ENCODE measurements around the gene TFF1.

The TFF1 gene

GRCh38 chr21:42361286-42361685, 5.0 kb downstream of the TFF1 start:
- no peak for DNase-seq (ENCODE audit: low spot score)

DNA sequence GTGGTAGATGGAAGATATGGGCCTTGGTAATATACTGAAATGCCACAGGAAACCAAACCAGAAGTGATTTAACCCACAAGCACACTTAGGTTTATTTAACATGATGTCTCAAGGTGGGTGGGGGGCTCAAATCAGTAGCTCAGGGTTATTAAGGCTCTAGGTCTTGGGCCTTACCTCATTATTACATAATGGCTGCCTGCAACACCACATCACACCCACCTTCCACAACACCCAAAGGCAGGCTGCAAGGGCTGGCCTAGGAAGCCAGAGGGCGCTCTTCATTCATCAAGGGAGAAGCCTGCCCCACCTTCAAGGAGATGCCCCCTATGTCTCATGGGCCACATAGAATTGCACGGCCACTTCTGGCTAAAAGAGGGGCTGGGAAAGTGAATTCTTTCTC, 6.0 kb downstream of the TFF1 start:
- no peak for DNase-seq (ENCODE audit: low spot score)

GRCh38 chr21:42358937-42359336, 7.4 kb downstream of the TFF1 start:
- no peak for DNase-seq (ENCODE audit: low spot score)

DNA sequence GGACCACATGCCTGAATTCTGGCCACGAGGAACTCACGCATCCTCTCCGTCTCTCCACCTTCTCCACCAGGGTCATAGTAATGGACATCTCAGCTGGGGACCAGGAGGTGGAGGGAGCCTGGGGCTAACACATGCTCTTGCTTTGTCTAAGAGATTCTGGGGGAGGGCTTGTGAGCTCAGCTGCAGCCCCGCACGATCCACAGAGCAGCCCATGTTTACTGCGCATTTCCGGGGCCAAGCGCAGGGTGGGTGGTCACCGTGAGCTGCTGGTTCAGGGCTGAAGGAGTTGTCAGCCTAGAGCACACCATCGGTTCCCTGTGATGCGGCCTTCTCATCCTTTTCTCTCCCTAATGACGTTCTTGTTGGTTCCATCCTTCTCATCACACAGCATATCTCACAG, 8.1 kb downstream of the TFF1 start:
- no peak for DNase-seq (ENCODE audit: low spot score)

DNA sequence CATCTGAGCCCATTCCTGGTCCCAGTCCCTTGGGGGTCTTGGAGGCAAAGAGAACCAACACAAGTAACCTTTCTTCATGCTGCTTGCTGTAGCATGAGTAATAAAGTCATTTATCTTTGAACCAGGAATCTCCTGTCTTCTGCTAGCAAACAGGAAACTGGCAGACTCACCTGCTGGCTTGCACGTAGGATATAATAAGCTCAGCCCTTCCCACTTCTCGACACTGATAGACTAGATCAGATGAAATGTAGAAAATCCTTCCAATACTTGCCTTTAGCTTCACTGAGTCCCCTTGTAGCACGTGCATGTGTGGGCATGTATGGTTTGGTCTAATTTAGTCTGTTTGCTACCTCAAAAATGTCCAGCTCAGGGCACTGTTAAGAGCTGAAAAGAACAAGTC, 9.0 kb downstream of the TFF1 start:
- no peak for DNase-seq (ENCODE audit: low spot score)

GRCh38 chr21:42356650-42357049, 9.7 kb downstream of the TFF1 start:
- DNase-seq (ENCODE audit: low spot score): no peak

- no peak for DNase-seq (ENCODE audit: low spot score)
Observed at GRCh38 chr21:42356046-42356445, 10.3 kb downstream of the TFF1 start.

DNA sequence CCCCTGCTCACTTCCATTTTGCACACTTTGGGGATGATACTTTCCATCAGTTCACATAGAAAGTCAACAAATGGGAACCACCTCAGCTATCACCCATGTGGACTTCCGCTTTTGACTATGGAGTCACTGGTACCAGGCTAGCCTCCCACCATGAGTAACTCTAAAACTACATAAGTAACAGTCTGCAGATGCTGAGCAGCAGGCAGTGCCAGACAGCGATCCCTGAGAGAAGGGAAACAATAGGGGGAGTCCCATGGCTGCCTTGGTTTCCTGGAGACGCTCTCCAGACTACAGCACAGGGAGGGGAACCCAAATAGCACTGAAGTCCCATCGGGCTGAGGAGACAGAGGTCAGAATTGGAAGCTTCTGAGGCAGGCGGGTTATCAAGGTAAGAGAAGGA, 12.7 kb downstream of the TFF1 start:
- no peak for DNase-seq (ENCODE audit: low spot score)

DNA sequence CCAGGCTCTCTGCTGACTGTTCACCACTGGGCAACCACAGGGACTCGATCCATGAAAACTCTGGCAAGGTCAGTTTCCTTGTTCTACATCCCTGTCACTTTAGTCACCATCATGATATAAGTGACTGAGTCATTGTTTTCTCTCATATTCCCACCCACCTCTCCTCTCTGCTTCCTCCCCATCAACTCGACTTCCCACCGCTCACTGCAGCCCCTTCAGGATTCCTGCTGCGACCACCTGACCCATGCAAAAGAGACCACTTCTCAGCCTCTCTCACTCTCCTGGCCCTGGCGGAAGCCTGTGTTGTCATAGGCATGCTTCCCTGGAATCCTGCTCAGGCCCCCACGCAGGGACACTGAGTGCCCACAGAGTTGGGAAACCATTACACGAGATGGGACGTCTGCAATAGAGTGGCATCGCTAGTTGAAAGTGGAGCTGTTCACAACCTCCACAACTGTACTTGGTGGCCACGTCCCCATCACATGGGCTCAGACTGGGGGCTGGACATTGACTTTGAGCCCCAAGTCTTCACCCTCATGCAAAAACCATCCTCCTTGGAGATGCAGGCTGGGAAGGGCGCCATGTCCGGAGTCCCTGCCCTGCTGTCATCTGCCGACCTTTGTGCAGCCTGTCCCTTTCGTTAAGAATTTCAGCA, 13.8 kb downstream of the TFF1 start:
- DNase-seq (ENCODE audit: low spot score): peak; percentile 48

GRCh38 chr21:42351626-42352440, 14.5 kb downstream of the TFF1 start:
- peak; percentile 50 for DNase-seq (ENCODE audit: low spot score)

DNA sequence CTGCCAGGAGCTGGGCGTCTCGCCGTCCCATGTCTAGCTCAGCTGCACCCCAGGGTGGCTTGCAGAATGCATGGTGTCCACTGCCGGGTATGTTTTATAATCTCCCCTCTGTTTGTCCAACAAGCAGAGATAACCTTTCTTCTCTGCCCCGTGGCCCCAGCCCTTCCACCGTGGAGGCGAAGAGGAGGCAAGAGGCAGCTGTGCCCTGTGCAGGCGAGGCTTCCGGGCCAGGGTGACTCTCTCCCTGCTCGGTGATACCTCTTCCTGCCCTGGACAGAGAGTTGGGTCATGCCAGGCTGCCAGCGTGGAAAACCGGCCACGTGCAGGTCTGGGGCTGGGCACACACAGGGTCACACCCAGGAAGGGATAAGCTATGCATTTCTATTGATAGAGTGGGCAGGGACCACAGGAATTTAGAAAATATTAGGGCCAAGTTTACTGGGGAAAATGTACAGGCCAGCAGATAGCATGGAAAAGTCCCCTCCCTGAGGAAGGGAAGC, 15.4 kb downstream of the TFF1 start, which contains the start of gene TFF2:
Gene TFF2 (minus strand): TSS at position 68 of the 500 bp plus-strand sequence. CDS start 37 bp downstream, at position 31.
- DNase-seq (ENCODE audit: low spot score): no peak

DNA sequence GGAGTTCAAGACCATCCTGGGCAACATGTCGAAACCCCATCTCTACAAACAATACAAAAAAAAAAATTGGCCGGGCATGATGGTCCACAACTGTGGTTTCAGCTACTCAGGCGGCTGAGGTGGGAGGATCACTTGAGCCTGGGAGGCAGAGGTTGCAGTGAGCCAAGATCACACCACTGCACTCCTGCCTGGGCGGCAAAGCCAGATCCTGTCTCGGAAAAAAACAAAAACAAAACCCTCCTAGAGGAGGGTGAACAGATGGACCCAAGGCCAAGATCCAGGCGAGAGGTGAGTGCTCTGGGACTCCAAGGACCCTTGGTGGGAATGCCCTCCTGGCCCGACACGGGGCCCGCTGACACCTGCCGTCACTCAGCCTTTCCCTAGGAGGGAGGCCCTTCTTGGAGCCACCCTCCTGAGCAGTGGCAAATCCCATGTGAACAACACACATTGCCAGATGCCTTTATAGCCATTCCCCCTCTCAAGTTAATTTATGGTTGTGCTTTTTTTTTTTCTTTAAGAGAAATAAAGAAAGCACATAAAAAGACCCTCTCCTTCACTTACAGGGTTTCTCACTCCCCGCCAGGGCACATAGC, 15.9 kb downstream of the TFF1 start:
- DNase-seq (ENCODE audit: low spot score): no peak

DNA sequence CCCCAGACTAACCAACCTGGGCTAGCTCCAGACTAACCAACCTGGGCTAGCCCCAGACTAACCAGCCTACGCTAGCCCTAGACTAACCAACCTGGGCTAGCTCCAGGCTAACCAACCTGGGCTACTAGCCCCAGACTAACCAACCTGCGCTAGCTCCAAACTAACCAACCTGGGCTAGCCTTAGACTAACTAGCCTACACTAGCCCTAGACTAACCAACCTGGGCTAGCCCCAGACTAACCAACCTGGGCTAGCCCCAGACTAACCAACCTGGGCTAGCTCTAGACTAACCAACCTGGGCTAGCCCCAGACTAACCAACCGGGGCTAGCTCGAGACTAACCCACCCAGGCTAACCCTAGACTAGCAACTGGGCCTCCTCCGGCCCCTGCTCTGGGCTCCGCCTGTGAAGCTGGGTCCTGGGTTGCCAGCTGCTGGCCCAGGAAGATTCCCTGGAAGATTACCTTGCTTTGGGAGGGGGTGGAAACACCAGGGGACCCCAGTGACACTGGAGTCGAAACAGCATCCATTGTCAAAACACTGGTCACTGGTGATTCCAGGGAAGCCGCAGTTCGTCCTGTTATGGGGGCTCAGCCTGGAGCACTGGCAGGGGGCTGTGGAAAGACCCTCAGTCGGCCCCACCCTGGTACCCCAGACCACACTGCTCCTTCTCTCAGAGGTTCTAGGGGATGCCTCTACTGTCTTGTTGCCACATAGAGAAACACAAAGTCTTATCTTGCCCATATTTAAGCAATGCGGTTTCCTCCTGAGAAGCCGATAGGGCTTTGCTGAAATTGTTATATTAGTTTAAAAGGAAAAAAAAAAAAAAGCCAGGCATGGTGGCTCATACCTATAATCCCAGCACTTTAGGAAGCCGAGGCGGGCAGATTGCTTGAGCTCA, 16.7 kb downstream of the TFF1 start:
- no peak for DNase-seq (ENCODE audit: low spot score)

- DNase-seq (ENCODE audit: low spot score): no peak
Observed at GRCh38 chr21:42348762-42349161, 17.6 kb downstream of the TFF1 start.

DNA sequence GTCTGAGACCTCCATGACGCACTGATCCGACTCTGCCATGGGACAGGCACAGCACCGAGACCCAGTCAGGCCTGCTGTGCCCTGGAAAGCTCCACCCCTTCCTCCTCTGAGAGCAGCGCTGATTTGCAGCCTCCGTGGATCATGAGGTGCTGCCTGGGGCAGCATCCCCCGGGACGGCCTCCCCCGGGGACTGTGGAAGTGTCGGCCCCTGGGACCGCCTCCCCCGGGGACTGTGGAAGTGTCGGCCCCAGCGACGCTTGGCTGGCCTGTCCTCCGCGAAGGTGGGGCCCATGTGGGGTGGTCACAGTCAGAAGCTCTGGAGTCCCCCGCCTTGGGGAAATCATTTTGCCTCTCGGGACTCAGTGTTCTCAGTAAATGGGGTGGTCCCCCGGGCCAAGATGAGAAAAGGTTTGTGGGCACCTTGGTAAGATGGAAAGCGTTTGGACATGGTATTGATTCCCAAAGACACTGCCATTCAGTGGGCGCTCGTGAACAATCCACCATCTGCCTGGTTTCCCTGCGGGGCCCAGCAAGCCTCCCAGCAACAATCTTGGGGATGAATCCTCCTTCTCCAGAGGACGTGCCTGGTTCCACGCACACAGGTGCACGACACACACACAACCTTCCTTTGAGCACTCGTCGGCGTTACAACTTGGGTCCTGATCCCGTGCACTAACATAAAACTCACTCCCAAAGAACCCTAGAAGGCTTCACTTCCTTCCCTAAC, 18.6 kb downstream of the TFF1 start:
- DNase-seq (ENCODE audit: low spot score): no peak

GRCh38 chr21:42346866-42347600, 19.3 kb downstream of the TFF1 start:
- no peak for DNase-seq (ENCODE audit: low spot score)

DNA sequence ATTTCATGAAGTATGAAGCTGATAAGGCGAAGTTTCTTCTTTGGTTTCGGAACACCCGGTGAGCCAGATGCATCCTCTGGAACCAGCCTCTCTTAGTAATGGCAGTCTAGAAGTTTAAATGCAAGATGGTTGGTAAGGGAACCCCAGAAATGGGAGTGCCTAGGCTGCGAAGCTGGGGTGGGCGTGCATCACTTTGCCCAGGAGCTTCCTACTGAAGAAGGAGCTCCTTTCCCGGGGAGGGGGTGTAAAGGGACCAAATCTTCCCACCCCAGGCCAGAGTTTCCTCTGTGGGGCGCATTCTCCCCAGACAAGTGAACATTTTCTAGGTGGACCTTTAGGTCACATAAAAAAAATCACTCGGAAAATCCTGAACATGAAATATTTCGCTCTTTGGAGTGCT, 19.9 kb downstream of the TFF1 start:
- no peak for DNase-seq (ENCODE audit: low spot score)

DNA sequence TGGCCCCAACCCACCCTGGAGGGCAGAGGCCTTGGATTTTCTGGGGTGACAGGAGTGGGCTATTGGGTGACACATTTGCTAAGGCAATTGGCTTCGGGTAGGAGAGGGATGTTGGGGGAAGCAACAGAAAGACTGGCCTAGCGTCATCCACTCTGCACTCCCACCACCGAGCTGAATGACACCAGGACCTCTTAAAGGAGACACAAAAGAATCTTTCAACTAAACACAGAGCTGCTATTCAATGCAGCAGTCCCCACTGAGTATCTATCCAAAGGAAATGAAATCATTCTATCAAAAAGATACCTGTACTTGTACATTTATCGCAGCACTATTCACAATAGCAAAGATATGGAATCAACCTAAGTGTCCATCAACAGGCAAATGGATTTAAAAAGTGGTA, 21.7 kb downstream of the TFF1 start:
- DNase-seq (ENCODE audit: low spot score): no peak

- DNase-seq (ENCODE audit: low spot score): no peak
Observed at GRCh38 chr21:42343963-42344510, 22.3 kb downstream of the TFF1 start.

DNA sequence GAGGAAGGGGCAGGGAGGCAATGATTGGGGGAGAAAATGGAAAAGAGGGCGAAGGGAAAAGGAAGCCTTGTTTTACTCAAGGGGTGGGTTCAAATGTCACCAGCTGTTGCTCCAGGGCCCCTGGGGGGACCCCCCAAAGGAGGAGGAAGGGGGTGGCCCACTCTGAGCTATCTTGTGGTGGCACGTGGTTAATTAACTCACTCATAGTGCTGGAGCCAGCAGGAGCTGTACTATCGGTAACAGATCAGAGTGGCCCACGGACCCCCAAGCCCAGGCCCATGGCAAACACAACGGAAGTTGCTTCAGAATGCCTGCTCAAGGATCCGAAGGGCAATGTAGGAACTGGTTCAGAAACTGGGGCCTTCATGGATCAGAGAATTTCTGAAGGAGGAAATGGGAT, 22.8 kb downstream of the TFF1 start:
- no peak for DNase-seq (ENCODE audit: low spot score)

Data from left forelimb (tissue), 1 donor.